Measurements from ENCODE around the gene TPRN.

DNA sequence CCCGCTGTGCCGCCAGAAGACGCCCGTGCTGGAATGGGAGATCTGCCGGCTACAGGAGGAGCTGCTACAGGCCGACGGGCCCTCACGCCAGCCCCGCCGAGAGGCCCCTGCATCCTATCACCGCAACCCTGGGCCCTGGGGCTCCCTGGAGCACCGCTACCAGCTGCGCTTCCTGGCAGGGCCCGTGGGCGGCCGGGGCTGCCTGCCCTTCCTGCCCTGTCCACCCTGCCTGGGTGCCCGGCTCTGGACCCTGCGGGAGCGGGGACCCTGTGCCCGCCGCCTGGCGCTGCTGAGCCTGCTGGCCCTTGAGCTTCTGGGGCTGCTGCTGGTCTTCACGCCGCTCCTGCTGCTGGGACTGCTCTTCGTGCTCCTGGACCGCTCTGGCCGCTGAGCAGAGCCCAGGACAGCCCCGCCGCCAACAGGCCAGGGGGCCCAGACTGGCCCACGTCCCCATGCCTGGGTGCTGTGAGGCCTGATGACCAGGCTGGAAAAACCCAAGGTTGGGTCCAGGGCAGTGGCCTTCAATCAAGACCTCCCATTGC is 17.7 kb upstream of the TPRN start:
- TF ChIP-seq PHF20 (IDR thresholded peaks at IDR 0.05; ENCODE audit: partially characterized antibody) (no peak), EZH2 (IDR thresholded peaks at IDR 0.05; ENCODE audit: borderline replicate concordance, low read depth, low read length) (no peak), ZNF408 (CRISPR knock-in tag; IDR thresholded peaks at IDR 0.05; ENCODE audit: low read depth) (no peak), REST (IDR thresholded peaks at IDR 0.05; ENCODE audit: borderline replicate concordance) (no peak), REST (CRISPR knock-in tag; IDR thresholded peaks at IDR 0.05; ENCODE audit: low read depth) (no peak), HDAC6 (IDR thresholded peaks at IDR 0.05; ENCODE audit: low read depth, low read length) (no peak), POLR2A (conservative IDR thresholded peaks at IDR 0.05) (no peak), RB1 (IDR thresholded peaks at IDR 0.05; ENCODE audit: low read depth) (no peak), ZBTB1 (CRISPR knock-in tag; IDR thresholded peaks at IDR 0.05; ENCODE audit: borderline replicate concordance, low read depth) (no peak), SIN3B (IDR thresholded peaks at IDR 0.05; ENCODE audit: low read depth) (no peak), ETV6 (IDR thresholded peaks at IDR 0.05; ENCODE audit: borderline replicate concordance in 1 of 2, low read depth in 2 of 2, low read length in 1 of 2) (no peak), ETV6 (CRISPR knock-in tag; IDR thresholded peaks at IDR 0.05; ENCODE audit: borderline replicate concordance) (no peak)
- TF ChIP-seq, protein P1, sequence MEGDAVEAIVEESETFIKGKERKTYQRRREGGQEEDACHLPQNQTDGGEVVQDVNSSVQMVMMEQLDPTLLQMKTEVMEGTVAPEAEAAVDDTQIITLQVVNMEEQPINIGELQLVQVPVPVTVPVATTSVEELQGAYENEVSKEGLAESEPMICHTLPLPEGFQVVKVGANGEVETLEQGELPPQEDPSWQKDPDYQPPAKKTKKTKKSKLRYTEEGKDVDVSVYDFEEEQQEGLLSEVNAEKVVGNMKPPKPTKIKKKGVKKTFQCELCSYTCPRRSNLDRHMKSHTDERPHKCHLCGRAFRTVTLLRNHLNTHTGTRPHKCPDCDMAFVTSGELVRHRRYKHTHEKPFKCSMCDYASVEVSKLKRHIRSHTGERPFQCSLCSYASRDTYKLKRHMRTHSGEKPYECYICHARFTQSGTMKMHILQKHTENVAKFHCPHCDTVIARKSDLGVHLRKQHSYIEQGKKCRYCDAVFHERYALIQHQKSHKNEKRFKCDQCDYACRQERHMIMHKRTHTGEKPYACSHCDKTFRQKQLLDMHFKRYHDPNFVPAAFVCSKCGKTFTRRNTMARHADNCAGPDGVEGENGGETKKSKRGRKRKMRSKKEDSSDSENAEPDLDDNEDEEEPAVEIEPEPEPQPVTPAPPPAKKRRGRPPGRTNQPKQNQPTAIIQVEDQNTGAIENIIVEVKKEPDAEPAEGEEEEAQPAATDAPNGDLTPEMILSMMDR (IDR thresholded peaks at IDR 0.05 in 2 of 3, conservative IDR thresholded peaks at IDR 0.05 in 1 of 3; ENCODE audit: insufficient read depth in 2 of 3, low read depth in 1 of 3, low read length in 3 of 3), result no peak
